CD14-positive monocyte (primary cell): ENCODE data around the gene CA10. TPM values are rescaled to one million over a fixed set of nuclear protein-coding genes. Genes with fewer than 3 reads are reported as not detected.

Experiments used
- DNase-seq, 3 donors: peaks; one replicate each; pipeline ENCODE4 v3.0.0-alpha.2; 2011 to 2022
- H2AFZ ChIP-seq: 2 replicates; pipeline ENCODE4 v1.6.0; 2012; ENCODE audit warnings: mild to moderate bottlenecking, low read depth, low read length, inconsistent platforms; ENCODE audit not compliant: insufficient read depth, poor library complexity, severe bottlenecking
- H3K27ac ChIP-seq, 2 donors: 1 replicate in 1 of 2; 2 replicates in 1 of 2; pipeline ENCODE4 v1.5.1; 2012 to 2013; ENCODE audit warnings: low read length in 2 of 2, control low read depth in 1 of 2, inconsistent platforms in 1 of 2, low read depth in 1 of 2, mild to moderate bottlenecking in 1 of 2
- H3K27me3 ChIP-seq, 2 donors: one replicate each; pipeline versions ENCODE4 v1.6.0 to v1.6.1; 2011 to 2013; ENCODE audit warnings: low read length in 2 of 2; ENCODE audit not compliant: control insufficient read depth in 2 of 2, insufficient read depth in 2 of 2
- H3K36me3 ChIP-seq, 2 donors: replicated peaks in 1 of 2; 1 replicate in 1 of 2; 2 replicates in 1 of 2; pipeline versions ENCODE4 v1.5.1 to v1.6.1; 2012 to 2013; ENCODE audit warnings: low read length in 2 of 2, control low read depth in 1 of 2, inconsistent platforms in 1 of 2, mild to moderate bottlenecking in 1 of 2; ENCODE audit not compliant: insufficient read depth in 2 of 2, control insufficient read depth in 1 of 2
- H3K4me1 ChIP-seq, 2 donors: 1 replicate in 1 of 2; 2 replicates in 1 of 2; pipeline versions ENCODE4 v1.5.1 to v1.6.1; 2012 to 2013; ENCODE audit warnings: low read length in 2 of 2, control low read depth in 1 of 2, inconsistent platforms in 1 of 2, mild to moderate bottlenecking in 1 of 2, moderate library complexity in 1 of 2; ENCODE audit not compliant: insufficient read depth in 2 of 2, control insufficient read depth in 1 of 2
- H3K4me2 ChIP-seq: replicated peaks from 2 replicates; pipeline ENCODE3; 2012; ENCODE audit warnings: low read length, moderate library complexity, mild to moderate bottlenecking; ENCODE audit not compliant: poor library complexity, severe bottlenecking; ENCODE audit errors: extremely low read depth
- H3K4me3 ChIP-seq, 3 experiments: fragments of 200-600 bp in 1 of 3; sonication (generic) in 1 of 3; replicated peaks in 1 of 3; 1 replicate in 2 of 3; 2 replicates in 1 of 3; pipeline ENCODE4 v1.5.1; 2011 to 2013; ENCODE audit warnings: low read length in 3 of 3, mild to moderate bottlenecking in 3 of 3, control low read depth in 2 of 3, low read depth in 2 of 3, inconsistent platforms in 1 of 3, moderate library complexity in 1 of 3
- H3K79me2 ChIP-seq: 2 replicates; pipeline ENCODE4 v1.6.0; 2012; ENCODE audit warnings: mild to moderate bottlenecking, control low read depth, inconsistent platforms, low read length, moderate library complexity; ENCODE audit not compliant: insufficient read depth
- H3K9ac ChIP-seq: 2 replicates; pipeline ENCODE4 v1.6.0; 2017; ENCODE audit warnings: low read length, mild to moderate bottlenecking; ENCODE audit not compliant: insufficient read depth, poor library complexity, severe bottlenecking
- H3K9me3 ChIP-seq, 2 donors: replicated peaks in 1 of 2; 1 replicate in 1 of 2; 2 replicates in 1 of 2; pipeline versions ENCODE4 v1.5.1 to v1.6.1; 2012 to 2013; ENCODE audit warnings: low read length in 2 of 2, control low read depth in 1 of 2; ENCODE audit not compliant: control insufficient read depth in 1 of 2, insufficient read depth in 1 of 2
- H4K20me1 ChIP-seq: 2 replicates; pipeline ENCODE4 v1.6.0; 2012; ENCODE audit warnings: mild to moderate bottlenecking, low read length, control low read depth, moderate library complexity; ENCODE audit not compliant: insufficient read depth
- H3K27ac Mint-ChIP-seq, 7 donors: one replicate each; pipeline ENCODE4 v1.8.0; 2020; ENCODE audit warnings: mild to moderate bottlenecking in 7 of 7, mixed read lengths in 7 of 7, moderate library complexity in 6 of 7, inconsistent platforms in 2 of 7
- H3K27me3 Mint-ChIP-seq, 3 donors: one replicate each; pipeline ENCODE4 v1.8.0; 2021 to 2022; ENCODE audit warnings: low read depth in 3 of 3, mild to moderate bottlenecking in 3 of 3, mixed read lengths in 3 of 3, moderate library complexity in 3 of 3, inconsistent platforms in 1 of 3
- H3K36me3 Mint-ChIP-seq, 2 donors: one replicate each; pipeline ENCODE4 v1.8.0; 2020; ENCODE audit warnings: mixed read lengths in 2 of 2, inconsistent platforms in 1 of 2, mild to moderate bottlenecking in 1 of 2
- H3K4me1 Mint-ChIP-seq: one replicate; pipeline ENCODE4 v1.8.0; 2020; ENCODE audit warnings: mild to moderate bottlenecking, mixed read lengths
- H3K4me3 Mint-ChIP-seq, 2 donors: one replicate each; pipeline ENCODE4 v1.8.0; 2020; ENCODE audit warnings: mild to moderate bottlenecking in 2 of 2, mixed read lengths in 2 of 2, moderate library complexity in 1 of 2
- H3K9me3 Mint-ChIP-seq, 7 donors: one replicate each; pipeline ENCODE4 v1.8.0; 2020 to 2022; ENCODE audit warnings: mixed read lengths in 7 of 7, mild to moderate bottlenecking in 6 of 7, moderate library complexity in 6 of 7, inconsistent platforms in 2 of 7
- WGBS: methylation state at CpG from one replicate; pipeline ENCODE4 v1.1.5; 2013; ENCODE audit warnings: missing lambda C conversion rate; ENCODE audit not compliant: insufficient coverage; 5-methylcytosine and 5-hydroxymethylcytosine counted together
- intact Hi-C, 2 donors: fragments of 100-400 bp; cut with micrococcal nuclease; formaldehyde crosslinking; loops; one replicate each; pipeline versions ENCODE4 v1.15.0 to v1.15.1; 2023
- polyA plus RNA-seq, 3 donors: library from polyadenylated mRNA; depleted of rRNA in 1 of 3; unstranded in 2 of 3; stranded (reverse) in 1 of 3; fragments of 300-500 nt in 2 of 3; fragments of >200 nt in 1 of 3; fragmentation: Illumina TruSeq in 2 of 3; gene quantifications; 1 replicate in 2 of 3; 2 replicates in 1 of 3; pipeline ENCODE4 v1.2.3, GENCODE V29; 2012 to 2021
- TF ChIP-seq, protein P1 (sequence below): fragments of 200-600 bp; IDR thresholded peaks from one replicate; pipeline ENCODE4 v1.8.0; 2022; ENCODE audit warnings: antibody characterized with exemption, mild to moderate bottlenecking

Gene CA10
- polyA plus RNA-seq, 3 donors, result not detected

DNA sequence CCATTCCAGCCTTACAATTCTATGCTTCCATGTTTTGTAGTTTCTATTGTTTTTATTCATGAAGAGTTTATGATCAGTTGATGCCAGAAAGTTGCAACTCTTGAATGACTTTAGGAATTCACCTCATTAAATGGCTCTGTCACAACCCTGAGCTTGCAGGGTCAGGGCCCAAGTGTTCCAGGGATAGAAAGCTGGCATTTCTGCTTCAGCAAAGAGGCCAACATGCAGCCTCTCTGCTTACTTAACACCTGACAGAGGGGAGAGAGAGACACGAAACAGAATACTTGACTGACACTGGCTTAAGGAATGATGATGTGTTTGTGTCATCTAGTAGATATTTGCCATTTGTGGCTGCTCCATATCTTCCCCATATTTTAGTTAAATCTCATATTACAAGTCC lies 328.1 kb downstream of the CA10 start:
- Histone ChIP-seq H3K4me2 (no peak overlapping the region), H3K4me1 (no peaks in the 10 kb centered on the region), H3K79me2 (no peaks in the 10 kb centered on the region), H4K20me1 (no peaks in the 10 kb centered on the region), H3K36me3 (no peaks in the 10 kb centered on the region), H3K4me3 (no peak overlapping the region), H3K9me3 (no peaks in the 10 kb centered on the region), H2AFZ (no peak overlapping the region), H3K9ac (no peak overlapping the region), H3K27ac (no peak overlapping the region), H3K27me3 (no peaks in the 10 kb centered on the region)
- H3K27ac Mint-ChIP-seq, result no peak overlapping the region
- no peak for DNase-seq
- WGBS, result no CpG with 5 or more reads among the region's 1 CpG
- no peaks in the 10 kb centered on the region for H3K9me3 Mint-ChIP-seq
- H3K4me3 Mint-ChIP-seq, result no peak overlapping the region
- peaks cover 0 to 3% (median 2%) of the 10 kb centered on the region in 3 donors for H3K27me3 Mint-ChIP-seq
- no peaks in the 10 kb centered on the region for H3K36me3 Mint-ChIP-seq
- TF ChIP-seq, protein P1, sequence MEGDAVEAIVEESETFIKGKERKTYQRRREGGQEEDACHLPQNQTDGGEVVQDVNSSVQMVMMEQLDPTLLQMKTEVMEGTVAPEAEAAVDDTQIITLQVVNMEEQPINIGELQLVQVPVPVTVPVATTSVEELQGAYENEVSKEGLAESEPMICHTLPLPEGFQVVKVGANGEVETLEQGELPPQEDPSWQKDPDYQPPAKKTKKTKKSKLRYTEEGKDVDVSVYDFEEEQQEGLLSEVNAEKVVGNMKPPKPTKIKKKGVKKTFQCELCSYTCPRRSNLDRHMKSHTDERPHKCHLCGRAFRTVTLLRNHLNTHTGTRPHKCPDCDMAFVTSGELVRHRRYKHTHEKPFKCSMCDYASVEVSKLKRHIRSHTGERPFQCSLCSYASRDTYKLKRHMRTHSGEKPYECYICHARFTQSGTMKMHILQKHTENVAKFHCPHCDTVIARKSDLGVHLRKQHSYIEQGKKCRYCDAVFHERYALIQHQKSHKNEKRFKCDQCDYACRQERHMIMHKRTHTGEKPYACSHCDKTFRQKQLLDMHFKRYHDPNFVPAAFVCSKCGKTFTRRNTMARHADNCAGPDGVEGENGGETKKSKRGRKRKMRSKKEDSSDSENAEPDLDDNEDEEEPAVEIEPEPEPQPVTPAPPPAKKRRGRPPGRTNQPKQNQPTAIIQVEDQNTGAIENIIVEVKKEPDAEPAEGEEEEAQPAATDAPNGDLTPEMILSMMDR, result no peak
- intact Hi-C loops, result no loop called here
- no peaks in the 10 kb centered on the region for H3K4me1 Mint-ChIP-seq

DNA sequence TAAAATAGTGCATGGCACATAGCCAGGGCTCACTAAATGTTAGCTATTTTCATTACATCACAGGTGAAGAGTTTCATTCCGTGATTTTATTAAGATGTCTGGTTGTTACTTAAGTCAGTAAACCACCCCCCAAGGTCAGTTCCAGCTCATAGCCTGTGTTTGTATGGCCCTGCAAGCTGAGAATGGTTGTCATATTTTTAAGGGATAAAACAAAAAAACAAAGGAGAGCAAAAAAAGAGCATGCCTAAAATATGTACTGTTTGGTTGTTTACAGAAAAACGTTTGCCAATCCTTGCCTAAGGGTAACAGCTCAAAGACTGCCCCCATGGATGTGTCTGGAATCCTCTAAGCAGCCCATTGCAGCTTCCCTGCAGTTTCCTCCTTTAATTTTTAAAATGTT lies 329.6 kb downstream of the CA10 start:
- intact Hi-C loops, result no loop called here
- Histone ChIP-seq H3K4me3 (no peak overlapping the region), H3K4me1 (no peaks in the 10 kb centered on the region), H3K4me2 (no peak overlapping the region), H3K9me3 (no peaks in the 10 kb centered on the region), H3K79me2 (no peaks in the 10 kb centered on the region), H2AFZ (no peak overlapping the region), H4K20me1 (no peaks in the 10 kb centered on the region), H3K9ac (no peak overlapping the region), H3K36me3 (no peaks in the 10 kb centered on the region), H3K27ac (no peak overlapping the region), H3K27me3 (no peaks in the 10 kb centered on the region)
- Mint-ChIP-seq H3K27ac (no peak overlapping the region), H3K4me3 (no peak overlapping the region), H3K4me1 (no peaks in the 10 kb centered on the region), H3K9me3 (no peaks in the 10 kb centered on the region), H3K27me3 (peaks cover 0 to 2% (median 1%) of the 10 kb centered on the region in 3 donors), H3K36me3 (no peaks in the 10 kb centered on the region)
- WGBS, result 0% methylated on average over 1 of the region's 2 CpGs
- DNase-seq, result no peak
- TF ChIP-seq, protein P1, result no peak
